ENCODE results near the gene GPBP1L1. TPM values are rescaled to one million over a fixed set of nuclear protein-coding genes. Genes with fewer than 3 reads are reported as not detected.
"Not testable (repeated sequence)": the region's sequence is repeated elsewhere in the genome, so short reads cannot be mapped to it uniquely, and the experiment has no call there.

Gene GPBP1L1
- total RNA-seq, 4 donors from 2014 or later, result 121 to 219 (median 131) TPM

DNA sequence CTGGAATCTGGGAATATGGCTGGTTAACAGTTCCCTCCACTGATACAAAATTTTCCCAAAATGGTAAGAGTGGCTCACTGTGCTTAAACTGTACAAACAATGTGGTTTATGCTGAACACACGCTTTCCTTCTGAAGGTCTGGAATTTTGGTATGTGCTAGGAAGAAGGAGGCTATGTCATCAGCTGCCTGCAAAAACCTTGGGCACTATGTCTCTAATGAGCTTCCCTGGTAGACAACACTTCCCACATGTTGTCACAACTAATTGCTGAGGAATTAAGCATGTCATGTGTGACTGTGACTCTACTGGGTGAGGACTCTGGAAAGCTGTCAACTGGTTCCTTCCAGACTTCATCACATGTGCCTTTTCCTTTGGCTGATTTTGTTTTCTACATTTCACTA, 34.9 kb upstream of the GPBP1L1 start:
- 73% methylated on average over 1 of the region's 1 CpG for WGBS
- H3K4me3 ChIP-seq, result no peak overlapping the region
- TF ChIP-seq, protein P1, sequence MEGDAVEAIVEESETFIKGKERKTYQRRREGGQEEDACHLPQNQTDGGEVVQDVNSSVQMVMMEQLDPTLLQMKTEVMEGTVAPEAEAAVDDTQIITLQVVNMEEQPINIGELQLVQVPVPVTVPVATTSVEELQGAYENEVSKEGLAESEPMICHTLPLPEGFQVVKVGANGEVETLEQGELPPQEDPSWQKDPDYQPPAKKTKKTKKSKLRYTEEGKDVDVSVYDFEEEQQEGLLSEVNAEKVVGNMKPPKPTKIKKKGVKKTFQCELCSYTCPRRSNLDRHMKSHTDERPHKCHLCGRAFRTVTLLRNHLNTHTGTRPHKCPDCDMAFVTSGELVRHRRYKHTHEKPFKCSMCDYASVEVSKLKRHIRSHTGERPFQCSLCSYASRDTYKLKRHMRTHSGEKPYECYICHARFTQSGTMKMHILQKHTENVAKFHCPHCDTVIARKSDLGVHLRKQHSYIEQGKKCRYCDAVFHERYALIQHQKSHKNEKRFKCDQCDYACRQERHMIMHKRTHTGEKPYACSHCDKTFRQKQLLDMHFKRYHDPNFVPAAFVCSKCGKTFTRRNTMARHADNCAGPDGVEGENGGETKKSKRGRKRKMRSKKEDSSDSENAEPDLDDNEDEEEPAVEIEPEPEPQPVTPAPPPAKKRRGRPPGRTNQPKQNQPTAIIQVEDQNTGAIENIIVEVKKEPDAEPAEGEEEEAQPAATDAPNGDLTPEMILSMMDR (IDR thresholded peaks at IDR 0.05), result no peak
- TF ChIP-seq EP300 (IDR thresholded peaks at IDR 0.05), result no peak
- no peak for TF ChIP-seq POLR2AphosphoS5 (IDR thresholded peaks at IDR 0.05)
- no peak for TF ChIP-seq POLR2A (IDR thresholded peaks at IDR 0.05)
- H3K36me3 ChIP-seq, result peaks cover 23% of the 10 kb centered on the region
- no peaks in the 10 kb centered on the region for H3K27me3 ChIP-seq
- H3K4me1 ChIP-seq, result no peaks in the 10 kb centered on the region
- DNase-seq (ENCODE audit: low spot score in 2 of 2), result no peak
- H3K27ac ChIP-seq, result no peak overlapping the region
- H3K9me3 ChIP-seq, result no peaks in the 10 kb centered on the region

DNA sequence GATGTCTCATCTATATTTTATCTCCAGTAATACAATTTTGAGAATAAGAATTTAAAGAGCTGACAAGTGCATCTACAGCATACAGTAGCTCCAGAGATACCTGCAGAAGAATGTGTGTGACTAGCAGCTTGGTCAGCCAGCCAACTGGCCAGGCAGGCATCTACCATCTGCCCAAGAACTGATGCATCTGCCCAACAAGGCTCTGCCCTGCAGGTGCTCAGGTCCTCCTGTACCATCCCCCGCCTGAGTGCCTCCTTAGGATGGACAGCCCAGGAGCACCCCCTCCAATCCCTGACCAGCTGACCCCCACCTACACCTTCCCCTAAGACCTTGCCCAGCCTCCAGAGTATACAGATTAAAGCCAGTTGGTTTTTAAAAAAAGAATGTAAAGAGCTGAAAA, 32.0 kb upstream of the GPBP1L1 start:
- H3K9me3 ChIP-seq, result no peaks in the 10 kb centered on the region
- no peak for DNase-seq (ENCODE audit: low spot score in 2 of 2)
- peaks cover 47% of the 10 kb centered on the region for H3K36me3 ChIP-seq
- H3K4me1 ChIP-seq, result no peaks in the 10 kb centered on the region
- no peak overlapping the region for H3K4me3 ChIP-seq
- 100% methylated on average over 1 of the region's 1 CpG for WGBS
- no peak overlapping the region for H3K27ac ChIP-seq
- H3K27me3 ChIP-seq, result no peaks in the 10 kb centered on the region
- TF ChIP-seq POLR2AphosphoS5 (IDR thresholded peaks at IDR 0.05), result no peak
- TF ChIP-seq, protein P1 (IDR thresholded peaks at IDR 0.05), result no peak

DNA sequence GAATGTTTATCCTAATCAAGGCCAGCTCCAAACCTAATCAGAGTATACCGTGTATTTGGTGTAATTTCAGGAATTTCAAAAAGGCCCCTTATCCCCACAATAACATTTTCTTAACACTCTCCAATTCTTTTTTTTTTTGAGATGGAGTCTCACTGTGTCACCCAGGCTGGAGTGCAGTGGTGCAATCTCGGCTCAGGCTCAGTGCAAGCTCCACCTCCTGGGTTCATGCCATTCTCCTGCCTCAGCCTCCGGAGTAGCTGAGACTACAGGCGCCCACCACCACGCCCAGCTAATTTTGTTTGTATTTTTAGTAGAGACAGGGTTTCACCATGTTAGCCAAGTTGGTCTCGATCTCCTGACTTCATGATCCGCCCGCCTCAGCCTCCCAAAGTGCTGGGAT, 31.1 kb upstream of the GPBP1L1 start:
- peaks cover 56% of the 10 kb centered on the region for H3K36me3 ChIP-seq
- DNase-seq (ENCODE audit: low spot score in 2 of 2); H3K27ac ChIP-seq; H3K9me3 ChIP-seq; H3K4me3 ChIP-seq; H3K4me1 ChIP-seq; H3K27me3 ChIP-seq: not testable (repeated sequence)
- WGBS, result 80% methylated on average over 8 of the region's 8 CpGs

DNA sequence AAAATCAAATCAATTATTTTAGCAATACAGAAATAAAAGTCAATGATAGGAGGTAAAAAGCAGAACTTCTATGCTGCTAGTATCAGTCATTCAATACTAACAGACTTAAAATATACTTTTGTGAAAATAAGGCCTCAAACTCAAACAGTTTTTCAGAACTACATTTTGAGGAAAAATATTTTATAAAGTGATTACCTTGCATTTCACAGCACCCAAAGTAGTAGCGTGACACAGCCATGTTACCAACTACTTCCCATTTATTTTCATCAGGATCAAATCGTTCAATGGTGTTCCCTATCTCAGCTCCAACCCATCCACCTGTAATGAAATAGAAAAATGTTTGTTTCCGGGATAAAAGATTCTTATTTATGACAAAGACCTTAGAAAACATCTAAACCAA, 30.4 kb upstream of the GPBP1L1 start:
- H3K36me3 ChIP-seq, result peaks cover 55% of the 10 kb centered on the region
- no peak overlapping the region for H3K27ac ChIP-seq
- no peaks in the 10 kb centered on the region for H3K27me3 ChIP-seq
- DNase-seq (ENCODE audit: low spot score in 2 of 2), result no peak
- no peaks in the 10 kb centered on the region for H3K9me3 ChIP-seq
- no peak overlapping the region for H3K4me3 ChIP-seq
- no peaks in the 10 kb centered on the region for H3K4me1 ChIP-seq
- 93% methylated on average over 3 of the region's 3 CpGs for WGBS
- TF ChIP-seq POLR2A (IDR thresholded peaks at IDR 0.05) (no peak), POLR2AphosphoS5 (IDR thresholded peaks at IDR 0.05) (no peak), EP300 (IDR thresholded peaks at IDR 0.05) (no peak)
- TF ChIP-seq, protein P1 (IDR thresholded peaks at IDR 0.05), result no peak

DNA sequence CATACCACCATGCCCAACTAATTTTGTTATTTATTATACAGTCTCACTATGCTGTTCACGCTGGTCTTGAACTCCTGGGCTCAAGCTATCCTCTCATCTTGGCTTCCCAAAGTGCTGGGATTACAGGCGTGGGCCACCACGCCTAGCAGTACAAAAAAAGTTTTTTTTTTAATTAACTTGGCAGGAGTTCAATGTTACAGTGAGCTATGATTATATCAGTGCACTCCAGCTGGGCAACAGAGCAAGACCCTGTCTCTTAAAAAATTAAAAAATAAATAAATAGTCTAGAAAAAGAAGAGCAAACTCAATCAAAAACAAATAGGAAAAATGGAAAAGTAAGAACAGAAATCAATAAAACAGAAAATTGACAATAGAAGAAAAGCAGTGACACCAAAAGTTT, 27.4 kb upstream of the GPBP1L1 start:
- TF ChIP-seq, protein P1 (IDR thresholded peaks at IDR 0.05), result no peak
- TF ChIP-seq EP300 (IDR thresholded peaks at IDR 0.05), result no peak
- no peak overlapping the region for H3K4me3 ChIP-seq
- 85% methylated on average over 3 of the region's 3 CpGs for whole genome bisulfite sequencing
- no peak overlapping the region for H3K27ac ChIP-seq
- H3K4me1 ChIP-seq, result no peaks in the 10 kb centered on the region
- H3K36me3 ChIP-seq, result peaks cover 61% of the 10 kb centered on the region
- no peaks in the 10 kb centered on the region for H3K9me3 ChIP-seq
- H3K27me3 ChIP-seq, result no peaks in the 10 kb centered on the region
- no peak for DNase-seq (ENCODE audit: low spot score in 2 of 2)

DNA sequence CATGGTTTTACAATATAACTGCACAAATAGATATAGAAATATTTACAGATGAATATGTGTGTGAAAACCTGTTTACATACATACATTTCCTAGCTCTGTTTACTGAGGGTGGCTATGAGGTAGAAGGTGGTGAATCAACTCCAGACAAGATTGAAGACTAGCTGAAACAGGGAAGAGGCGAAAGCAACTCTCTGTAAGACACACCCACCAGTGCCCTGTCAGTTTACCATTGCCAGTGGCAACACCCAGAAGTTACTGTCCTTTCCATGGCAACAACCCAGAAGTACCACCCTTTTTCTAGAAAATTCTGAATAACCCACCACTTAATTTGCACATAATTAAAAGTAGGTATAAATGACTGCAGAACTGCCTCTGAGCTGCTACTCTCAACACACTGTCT, 18.3 kb upstream of the GPBP1L1 start:
- Histone ChIP-seq H3K27me3 (no peaks in the 10 kb centered on the region), H3K36me3 (peaks cover 37% of the 10 kb centered on the region), H3K9me3 (no peaks in the 10 kb centered on the region), H3K4me1 (no peaks in the 10 kb centered on the region), H3K27ac (no peak overlapping the region), H3K4me3 (no peak overlapping the region)
- 96% methylated on average over 1 of the region's 1 CpG for WGBS
- no peak for DNase-seq (ENCODE audit: low spot score in 2 of 2)
- TF ChIP-seq, protein P1 (IDR thresholded peaks at IDR 0.05), result no peak
- TF ChIP-seq POLR2AphosphoS5 (IDR thresholded peaks at IDR 0.05), result no peak
